DMS153 treated with DMSO at 0.1 percent for 48 hours (cell line): ENCODE results near the gene GFM1.
"Not testable (repeated sequence)": the region's sequence is repeated elsewhere in the genome, so short reads cannot be mapped to it uniquely, and the experiment has no call there.

Experiments
- DNase-seq: peaks from one replicate; lab custom pipeline; 2025; ENCODE audit not compliant: unreplicated experiment; lab: John Stamatoyannopoulos, UW

Gene GFM1

DNA sequence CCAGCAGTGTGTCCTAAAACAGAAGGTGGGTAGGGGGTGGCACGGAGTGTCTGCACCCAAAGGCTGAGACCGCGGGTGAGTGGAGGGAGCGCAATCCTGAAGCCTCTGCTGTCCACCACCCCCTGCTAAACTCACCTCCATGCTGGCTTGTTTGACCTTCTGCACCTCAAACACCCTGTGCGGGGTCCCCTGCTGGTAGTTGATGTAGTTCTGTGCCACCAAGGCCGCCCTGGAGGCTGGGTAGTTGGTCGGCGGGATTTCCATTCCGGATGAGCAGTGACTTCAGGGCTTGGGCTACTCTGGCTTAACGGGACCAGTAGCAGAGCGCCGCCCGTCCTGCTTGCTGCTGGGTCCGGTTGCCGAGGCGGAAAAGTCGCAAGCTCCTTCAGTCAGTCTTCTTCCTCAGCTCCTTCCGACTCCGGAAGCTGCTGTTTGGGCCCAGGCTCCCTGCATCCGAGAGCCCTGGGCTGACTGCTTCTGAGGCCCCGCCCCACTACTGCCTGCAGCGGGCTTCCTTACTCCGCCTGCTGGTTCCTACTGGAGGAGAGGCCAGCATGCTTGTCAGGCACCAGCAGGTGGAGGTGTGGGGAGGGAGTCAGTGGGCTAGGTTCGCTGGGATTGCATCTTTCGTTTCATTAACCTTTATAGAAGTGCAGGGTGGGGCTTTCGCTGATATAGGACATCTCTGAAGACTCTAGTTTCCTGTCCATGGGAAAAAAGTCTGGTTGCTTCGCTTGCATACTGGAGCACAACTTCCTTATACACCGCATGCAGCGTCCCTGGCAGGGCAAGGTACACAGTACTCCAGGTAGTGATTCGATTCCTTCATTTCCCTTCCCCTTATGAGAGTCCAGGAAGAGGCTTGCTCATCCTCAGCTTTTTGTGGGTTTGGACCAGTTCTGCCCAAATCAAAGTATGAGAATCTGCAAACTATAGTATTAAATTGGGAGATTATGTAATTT, 28.2 kb downstream of the GFM1 start, which contains the start of gene LXN:
Gene LXN, minus strand, starts transcription at position 434 of the 962 bp plus-strand sequence. Its CDS starts 170 bp downstream, at position 264.
- DNase-seq = peak; percentile 78

DNA sequence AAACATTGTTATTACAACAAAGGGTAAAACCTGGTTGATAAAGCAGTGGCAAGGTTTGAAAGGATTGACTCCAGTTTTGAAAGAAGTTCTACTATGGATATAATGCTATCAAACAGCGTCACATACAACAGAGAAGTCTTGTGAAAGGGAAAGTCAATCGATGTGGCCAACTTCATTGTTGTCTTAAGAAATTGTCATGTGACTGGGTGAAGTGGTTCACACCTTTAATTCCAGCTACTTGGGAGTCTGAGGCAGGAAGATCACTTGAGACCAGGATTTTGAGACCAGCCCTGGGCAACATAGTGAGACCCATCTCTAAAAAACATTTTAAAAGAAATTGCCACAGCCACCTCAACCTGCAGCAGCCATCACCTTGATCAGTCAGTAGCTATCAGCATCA, 34.4 kb downstream of the GFM1 start:
- DNase-seq = no peak

DNA sequence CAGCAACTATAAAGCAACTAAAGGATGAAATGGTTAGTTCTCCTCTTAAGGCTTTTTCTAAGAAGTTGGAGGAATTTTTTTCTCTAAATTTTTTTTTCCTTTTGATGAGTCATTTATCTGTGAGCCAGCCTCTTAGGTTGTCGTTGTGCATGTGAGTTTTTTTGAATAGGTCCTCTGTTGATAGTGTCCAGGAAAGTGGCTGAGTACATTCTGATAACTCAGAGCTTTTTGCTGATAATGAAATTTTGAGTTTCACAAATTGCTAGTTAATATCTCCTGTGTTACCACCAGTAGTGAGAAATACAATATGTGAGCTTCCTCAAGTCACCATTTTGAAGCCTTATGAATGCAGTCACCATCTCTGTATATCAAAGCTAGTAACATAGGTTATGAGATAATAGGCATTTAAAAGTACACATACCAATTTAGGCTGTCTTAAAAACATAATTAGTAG, 35.2 kb downstream of the GFM1 start:
- no peak for DNase-seq

DNA sequence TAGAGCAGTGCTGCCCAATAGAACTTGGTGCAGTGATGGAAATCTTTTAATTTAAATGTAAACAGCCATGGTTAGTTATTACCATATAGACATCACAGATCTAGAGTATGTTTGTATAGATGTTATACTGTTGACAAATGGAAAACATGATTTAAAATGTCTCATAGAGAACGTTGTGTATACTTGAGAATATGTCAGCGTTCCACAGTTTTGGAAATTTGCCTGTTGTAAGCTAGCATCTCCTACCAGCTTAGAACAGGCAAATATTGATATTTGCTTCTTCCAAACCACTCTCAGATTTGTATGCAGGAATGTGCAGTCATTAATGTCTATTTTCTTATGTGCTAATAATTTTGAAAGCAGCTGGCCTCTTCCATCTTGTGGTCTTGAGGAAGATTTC, 36.5 kb downstream of the GFM1 start:
- DNase-seq = no peak

DNA sequence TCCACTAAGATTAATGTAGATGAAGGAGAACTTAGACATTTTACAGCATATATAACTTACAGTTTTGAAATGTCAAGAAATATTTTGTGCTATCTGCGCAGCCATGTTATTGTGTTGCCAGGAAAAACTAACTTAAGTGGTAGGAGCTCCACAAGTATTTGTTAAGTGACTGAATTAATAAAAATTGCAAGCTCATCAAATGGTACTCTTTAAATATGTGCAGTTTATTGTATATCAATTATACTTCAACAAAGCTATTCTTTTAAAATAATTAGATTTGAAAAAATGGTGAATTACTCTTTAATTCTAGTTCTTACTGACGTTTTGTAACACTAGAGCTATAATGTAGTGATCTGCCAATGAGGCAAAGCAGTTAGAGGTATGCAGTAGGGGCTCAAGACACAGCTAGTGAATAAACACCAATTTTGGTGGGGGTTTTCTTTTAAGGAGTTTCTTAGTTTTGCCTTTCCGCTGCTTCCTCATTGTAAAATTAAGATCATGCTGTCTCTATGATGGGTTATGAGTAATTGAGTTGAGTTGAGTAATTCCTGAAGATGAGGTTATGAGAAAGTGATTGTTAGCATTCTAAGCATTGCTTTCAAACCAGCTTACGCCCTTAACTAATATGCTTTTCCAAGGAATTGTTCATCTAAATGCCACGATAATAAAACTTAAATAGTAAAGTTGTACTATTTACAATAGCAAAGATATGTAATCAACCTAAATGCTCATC, 39.1 kb downstream of the GFM1 start:
- no peak for DNase-seq

DNA sequence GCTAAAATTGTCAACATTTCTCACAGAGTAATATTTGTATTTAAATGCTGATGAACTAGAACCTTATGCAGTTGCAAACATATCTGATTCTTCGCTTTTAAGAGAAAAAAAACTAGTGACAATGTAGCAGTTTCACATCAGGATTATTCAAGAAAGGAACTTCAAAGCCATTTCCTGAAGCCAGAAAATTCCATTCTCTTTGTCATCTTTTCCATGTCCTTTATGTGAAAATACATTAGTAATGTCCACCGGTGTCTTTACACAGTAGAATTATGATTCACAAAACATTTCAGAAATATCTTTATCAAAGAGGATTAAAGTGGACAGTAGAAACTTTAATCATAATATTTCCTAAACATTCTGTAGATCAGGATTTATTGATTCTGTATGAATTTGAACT, 40.8 kb downstream of the GFM1 start:
- no peak for DNase-seq

DNA sequence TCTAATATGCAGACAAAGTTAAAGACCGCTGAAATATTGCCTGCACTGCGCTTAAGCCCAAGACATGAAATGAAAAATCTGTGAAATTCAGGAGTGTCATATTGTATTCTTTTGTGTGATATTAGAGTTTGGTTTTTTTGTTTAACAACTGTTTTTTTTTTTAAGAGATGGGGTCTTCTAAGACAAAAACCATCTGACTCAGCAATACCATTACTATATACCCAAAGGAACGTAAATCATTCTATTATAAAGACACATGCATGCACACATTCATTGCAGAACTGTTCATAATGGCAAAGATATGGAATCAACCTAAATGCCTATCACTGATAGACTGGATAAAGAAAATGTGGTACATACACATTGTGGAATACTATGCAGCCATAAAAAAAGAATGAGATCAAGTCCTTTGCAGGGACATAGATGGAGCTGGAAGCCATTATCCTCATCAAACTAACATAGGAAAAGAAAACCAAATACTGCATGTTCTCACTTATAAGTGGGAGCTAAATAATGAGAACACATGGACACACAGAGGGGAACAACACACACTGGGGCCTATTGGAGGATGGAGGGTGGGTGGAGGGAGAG, 49.6 kb downstream of the GFM1 start:
- DNase-seq = not testable (repeated sequence)

DNA sequence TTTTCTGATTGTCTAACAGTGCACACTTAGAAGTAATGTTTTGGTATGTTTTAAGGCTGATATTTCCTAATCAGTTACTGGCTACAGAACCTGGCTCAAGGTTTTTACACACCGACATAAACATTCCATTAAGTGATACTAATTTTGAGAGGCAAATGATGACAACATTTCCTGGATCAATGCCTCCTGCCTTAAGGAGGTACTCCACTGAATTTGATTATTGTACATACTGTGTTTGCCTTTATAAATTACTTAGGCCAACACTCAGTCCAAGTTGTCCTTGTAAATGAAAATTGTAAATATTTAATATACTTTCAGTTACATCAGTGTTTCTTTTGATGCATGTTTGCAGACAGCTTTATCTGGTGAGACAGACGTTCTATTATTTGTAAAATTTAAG, 52.3 kb downstream of the GFM1 start:
- no peak for DNase-seq

DNA sequence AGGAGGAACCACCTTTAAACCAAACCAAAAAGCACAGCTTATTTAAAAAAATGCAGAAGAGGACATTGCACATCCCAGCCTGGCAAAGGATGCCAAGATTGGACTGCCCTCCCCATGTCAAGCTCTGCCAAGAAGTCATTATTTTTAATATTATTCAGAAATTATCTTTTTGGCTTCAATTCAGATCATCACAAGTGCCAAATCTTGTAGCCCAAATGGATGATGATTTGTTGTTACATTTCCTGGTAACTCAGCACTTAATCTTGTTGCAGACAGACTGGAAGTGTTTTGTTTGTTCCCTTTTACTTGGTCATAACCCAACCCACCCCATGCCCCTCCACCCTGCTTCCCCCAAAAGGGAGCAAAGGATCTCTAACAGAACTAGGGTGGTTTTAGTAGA, 56.2 kb downstream of the GFM1 start:
- no peak for DNase-seq

DNA sequence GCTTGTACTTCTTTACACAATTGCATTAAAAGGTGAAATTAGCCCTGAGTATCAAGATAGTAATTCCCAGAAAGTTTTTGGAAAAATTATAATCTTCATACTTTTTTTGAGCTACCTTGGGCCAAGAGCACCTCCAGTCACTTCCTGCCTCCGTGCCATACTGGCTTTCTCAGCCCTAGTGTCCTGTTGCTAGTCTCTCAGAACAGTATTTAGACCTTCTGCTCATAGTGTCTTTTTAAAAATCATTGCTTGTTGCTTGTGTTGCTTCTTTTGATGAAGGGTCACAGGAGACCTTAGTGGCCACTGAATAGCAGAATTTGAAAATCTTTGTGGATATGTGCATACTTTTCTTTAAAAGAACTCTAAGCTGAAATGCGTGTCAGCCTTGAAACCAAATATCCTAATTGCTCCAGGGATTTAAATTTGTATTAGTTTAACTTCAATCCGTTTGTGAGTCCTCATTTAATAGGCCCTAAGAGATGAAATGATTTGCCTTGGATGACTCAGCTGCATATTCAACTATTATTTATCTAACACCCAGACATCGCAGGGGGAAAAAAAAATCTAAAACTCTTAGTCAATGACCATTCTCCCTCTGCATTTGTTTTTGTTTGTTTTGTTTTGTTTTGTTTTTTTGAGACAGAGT, 57.2 kb downstream of the GFM1 start:
- DNase-seq = no peak

DNA sequence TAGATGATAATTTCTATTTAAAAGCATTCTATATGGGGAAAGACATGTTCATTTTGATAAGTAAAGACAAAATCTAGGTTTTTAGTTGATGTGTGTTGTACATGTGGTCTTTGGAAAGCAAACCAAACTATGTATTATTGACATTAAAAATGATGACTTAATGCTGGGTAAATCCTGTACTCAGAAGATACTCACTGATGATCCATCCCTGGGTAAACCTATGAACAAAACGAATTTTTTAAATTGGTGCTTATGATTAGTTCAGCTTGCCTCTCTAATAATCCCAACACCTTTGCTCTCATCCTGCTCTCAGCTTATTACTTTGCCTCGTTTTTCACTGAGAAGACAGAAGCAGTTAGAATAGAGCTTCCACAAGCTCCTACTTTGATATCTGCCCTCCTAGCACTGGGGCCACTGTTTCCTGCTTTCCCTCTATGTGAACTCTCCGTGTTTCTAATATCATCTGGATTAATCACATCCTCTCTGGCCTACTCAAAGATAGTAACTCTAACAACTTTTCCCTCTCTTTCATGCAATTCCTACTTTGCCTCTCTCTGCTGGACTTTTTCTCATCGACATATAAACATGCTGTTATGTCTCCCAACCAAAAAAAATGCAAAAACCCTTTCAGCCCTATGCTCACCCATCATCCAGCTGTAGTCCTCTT, 58.6 kb downstream of the GFM1 start:
- no peak for DNase-seq

DNA sequence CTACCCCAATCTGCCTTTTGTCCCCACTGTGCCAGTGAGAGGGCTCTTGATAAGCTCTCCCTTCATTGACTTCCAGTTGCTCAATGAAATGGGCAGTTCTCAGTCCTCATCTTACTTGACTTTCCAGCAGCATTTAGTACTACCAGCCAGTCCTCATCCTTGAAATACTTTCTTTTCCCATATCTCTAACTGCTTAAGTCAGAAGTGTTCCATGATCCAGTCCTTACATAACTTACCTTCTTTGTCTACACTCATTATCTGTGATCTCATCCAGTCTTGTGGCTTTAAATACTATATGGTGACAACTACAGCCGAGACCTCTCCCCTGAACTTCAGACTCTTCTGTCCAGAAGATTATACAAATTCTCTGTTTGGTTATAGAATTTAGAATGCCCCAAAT, 59.2 kb downstream of the GFM1 start:
- no peak for DNase-seq

DNA sequence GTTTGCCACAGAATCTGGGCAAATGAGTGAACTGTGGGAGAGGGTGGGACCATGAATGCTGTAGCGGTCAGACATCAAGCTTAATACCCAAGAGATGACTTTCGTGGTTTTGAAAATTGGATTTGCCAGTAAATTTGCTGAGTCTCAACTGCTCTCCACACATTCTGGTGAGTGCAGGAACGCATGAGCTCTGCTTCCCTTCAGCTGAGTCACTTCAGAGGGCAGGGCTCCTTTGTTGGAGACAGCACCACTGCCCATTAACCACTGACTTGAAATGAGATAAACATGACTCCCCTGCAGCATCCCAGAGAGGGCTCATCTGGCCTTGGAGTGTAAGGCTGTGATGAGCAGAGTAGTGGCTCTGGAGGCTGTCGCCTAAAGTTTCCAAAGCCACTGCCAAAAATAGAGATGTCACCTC, 65.3 kb downstream of the GFM1 start:
- no peak for DNase-seq

DNA sequence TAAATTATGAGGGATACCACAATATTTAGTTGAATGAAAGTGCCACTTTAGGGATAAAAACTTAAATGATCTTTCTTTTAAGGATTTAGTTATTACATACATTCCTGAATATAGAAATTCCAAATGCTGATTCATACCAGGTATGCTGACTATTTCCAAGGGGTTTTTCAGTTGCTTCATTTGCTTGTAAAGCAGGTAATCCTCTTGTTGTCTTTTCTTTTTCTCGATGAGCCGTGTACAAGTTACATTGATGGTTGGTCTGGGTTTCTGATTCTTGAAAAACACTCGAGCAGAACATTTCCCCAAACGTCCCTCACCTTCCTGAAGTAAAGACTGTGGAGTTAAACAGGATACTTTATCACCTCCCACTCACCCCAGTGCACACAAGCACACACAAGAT, 66.3 kb downstream of the GFM1 start:
- no peak for DNase-seq

DNA sequence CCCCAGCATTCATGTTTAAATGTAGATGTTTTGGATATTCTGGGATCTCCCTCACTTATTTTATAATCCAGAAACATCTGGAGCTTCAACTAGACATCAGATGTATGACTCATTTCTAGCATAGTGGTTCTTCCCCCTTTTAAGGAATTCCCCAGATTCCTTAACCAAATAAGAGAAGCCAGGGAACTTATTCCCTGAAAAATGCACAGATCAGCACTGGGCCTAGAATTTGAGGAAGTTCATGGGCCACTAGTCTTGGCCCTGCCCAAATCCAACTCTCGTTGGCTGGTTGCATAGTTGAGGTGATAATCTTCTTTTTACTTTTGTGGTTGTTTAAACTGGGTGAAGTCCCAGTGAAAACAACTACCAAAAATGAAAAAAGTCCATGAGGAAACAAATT, 67.6 kb downstream of the GFM1 start:
- no peak for DNase-seq

DNA sequence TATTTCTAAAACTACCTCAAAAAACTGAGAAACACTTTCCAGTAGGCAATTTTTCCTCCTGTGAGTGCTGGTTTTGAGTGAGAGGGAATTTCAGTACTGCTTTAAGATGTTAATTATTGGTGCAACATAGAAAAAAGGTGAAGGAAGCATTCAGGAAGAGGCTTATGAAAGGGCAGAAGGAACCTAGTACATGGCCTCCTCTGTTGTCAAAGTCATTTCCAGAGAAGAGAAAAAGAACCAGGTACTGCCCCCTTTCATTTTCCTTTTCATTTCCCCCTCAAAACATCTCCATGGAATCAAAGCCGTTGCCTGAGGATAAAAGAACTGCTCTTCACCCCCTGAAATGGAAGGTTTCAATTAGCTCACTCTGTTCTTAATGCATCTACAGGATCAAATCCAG, 68.1 kb downstream of the GFM1 start:
- no peak for DNase-seq

DNA sequence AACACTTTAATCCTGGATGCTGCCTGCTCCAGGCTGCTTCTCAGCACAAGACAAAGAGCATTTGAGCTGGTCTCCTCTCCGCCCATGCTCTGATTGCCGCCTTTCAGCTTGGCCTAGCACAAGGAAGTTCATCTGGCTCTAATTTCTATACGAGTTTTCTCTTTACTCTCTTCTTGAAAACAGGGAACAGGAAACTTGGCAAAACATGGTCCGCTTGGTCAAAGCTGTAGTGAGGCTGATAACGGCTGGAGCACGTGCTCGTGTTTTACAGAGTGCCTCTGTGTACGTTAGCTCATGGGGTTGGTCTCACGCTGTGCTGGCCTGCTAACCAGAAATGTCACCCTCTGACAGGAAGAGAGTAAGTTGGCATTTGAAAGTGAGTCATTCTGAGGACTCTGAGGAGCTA, 68.8 kb downstream of the GFM1 start:
- DNase-seq = no peak

DNA sequence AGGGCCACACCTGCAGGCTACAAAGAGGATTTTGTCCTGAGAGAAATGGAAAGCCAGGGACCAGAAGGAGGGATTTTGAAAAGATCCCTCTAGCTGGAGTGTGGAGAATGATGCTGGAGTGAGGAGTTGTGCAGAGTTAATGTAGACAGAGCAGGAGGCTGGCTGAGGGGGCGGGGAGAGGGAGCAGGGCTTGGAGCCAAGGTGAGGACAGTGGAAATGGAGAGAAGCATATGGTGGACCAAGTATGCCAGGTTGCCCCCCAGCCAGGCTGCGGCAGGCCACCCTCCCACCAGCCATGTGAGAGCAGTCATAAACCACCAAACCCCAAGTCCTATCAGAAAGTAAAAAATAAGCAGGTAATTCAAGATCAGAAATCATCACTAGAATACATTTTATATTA, 73.2 kb downstream of the GFM1 start:
- DNase-seq = no peak

DNA sequence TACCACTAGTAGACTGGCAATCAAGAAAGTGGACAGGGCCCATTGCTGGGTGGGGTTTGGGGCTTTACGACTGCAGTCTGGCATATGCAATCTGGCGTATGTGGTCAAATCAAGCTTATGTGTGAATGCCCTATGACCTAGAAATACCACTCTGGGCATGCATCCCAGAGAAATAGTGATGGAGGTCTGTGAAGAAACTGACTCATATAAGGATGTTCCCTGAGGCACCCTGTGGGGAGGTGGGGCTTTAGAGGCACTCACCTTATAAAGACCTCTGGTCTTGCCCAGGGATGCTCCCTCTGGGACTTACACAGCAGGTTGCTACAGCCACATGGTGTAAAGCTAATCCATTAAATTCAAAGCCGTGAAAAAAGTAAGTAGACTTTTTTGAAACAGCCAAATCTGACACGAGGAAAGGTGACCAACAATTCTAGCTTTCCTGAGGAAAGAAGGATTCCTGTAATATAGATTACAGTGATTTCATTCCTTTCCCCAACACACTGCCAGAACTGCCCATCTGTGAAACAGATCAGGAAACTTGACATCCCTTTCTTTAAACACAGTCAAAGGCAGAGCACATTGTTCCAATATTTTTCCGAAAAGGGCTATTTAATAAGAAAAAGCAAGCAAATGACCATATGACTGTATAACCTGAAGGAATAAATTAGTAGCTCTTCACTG, 74.3 kb downstream of the GFM1 start:
- DNase-seq = no peak

DNA sequence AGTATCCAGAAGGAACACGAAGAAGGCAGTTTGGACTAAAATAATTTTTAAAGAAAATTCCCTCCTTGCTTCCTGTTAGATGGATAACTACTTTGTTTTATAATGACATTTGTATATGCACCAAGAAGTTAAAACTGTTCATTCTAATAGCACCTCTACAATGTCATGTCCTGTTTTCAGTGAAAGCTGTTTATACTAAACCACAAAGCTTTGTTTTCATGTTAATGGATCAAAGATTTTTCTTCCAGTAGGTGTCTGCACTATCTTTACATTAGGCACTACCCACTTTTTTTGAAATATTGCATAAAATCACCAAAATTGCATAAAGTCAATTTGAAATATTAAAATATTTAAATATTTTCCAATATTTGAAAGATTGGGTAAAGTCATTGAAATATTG, 77.8 kb downstream of the GFM1 start:
- no peak for DNase-seq
